Kidney (tissue), 22 donors: ENCODE results near the gene ZNF879. TPM values are rescaled to one million over a fixed set of nuclear protein-coding genes. Genes with fewer than 3 reads are reported as not detected.

ENCODE experiments used
- DNase-seq, 5 donors: peaks; one replicate each; pipeline ENCODE4 v3.0.0-alpha.2; 2013 to 2020
- FAIRE-seq: peaks from 2 replicates; lab custom pipeline; 2012; peaks lifted over from hg19 to GRCh38; lab: Jason Lieb, UNC
- H3K27ac ChIP-seq, 2 donors: one replicate each; pipeline ENCODE4 v1.7.0; 2013; ENCODE audit warnings: low read depth in 2 of 2, low read length in 2 of 2, inconsistent platforms in 1 of 2
- H3K27me3 ChIP-seq: one replicate; pipeline ENCODE4 v1.7.1; 2013; ENCODE audit warnings: low read length, inconsistent platforms; ENCODE audit not compliant: control insufficient read depth, insufficient read depth
- H3K36me3 ChIP-seq, 3 donors: one replicate each; pipeline versions ENCODE4 v1.7.0 to v1.7.1; 2013; ENCODE audit warnings: low read length in 3 of 3, control low read depth in 1 of 3, inconsistent platforms in 1 of 3; ENCODE audit not compliant: insufficient read depth in 3 of 3, control insufficient read depth in 2 of 3
- H3K4me1 ChIP-seq, 3 donors: one replicate each; pipeline versions ENCODE4 v1.7.0 to v1.7.1; 2013; ENCODE audit warnings: low read length in 3 of 3, inconsistent platforms in 1 of 3, low read depth in 1 of 3; ENCODE audit not compliant: control insufficient read depth in 2 of 3, insufficient read depth in 2 of 3
- H3K4me3 ChIP-seq, 3 donors: one replicate each; pipeline versions ENCODE4 v1.7.0 to v1.8.1; 2013; ENCODE audit warnings: low read length in 3 of 3, control low read depth in 1 of 3, inconsistent platforms in 1 of 3
- H3K9ac ChIP-seq, 3 donors: one replicate each; pipeline versions ENCODE4 v1.7.0 to v1.7.1; 2013; ENCODE audit warnings: low read length in 3 of 3, control low read depth in 1 of 3, inconsistent platforms in 1 of 3
- H3K9me3 ChIP-seq, 3 donors: one replicate each; pipeline versions ENCODE4 v1.7.0 to v1.7.1; 2013; ENCODE audit warnings: low read length in 3 of 3, control low read depth in 1 of 3, inconsistent platforms in 1 of 3; ENCODE audit not compliant: control insufficient read depth in 2 of 3, insufficient read depth in 1 of 3
- CTCF ChIP-seq: IDR thresholded peaks from 3 replicates; pipeline ENCODE4 v1.5.1; 2012; ENCODE audit warnings: mild to moderate bottlenecking, moderate library complexity, borderline replicate concordance; ENCODE audit not compliant: insufficient read depth; ENCODE audit errors: extremely low read depth
- intact Hi-C: fragments of 100-400 bp; cut with DNase I; formaldehyde crosslinking; loops from one replicate; pipeline ENCODE4 v1.11.1; 2022
- long read RNA-seq, 10 donors: library from polyadenylated mRNA in 1 of 10; unstranded in 1 of 10; transcript quantifications; one replicate each; pipeline ENCODE4 v2.0.0 and lab custom pipeline, GENCODE V29; 2021 to 2026
- polyA plus RNA-seq: library from polyadenylated mRNA; stranded (reverse); fragments of 350-450 nt; fragmentation: Illumina TruSeq; extraction: RNeasy Lipid Tissue Mini Kit (QIAGEN cat#74804); gene quantifications from one replicate; pipeline ENCODE4 v1.2.3, GENCODE V29; 2014; ENCODE audit warnings: low read depth, low replicate concordance; ENCODE audit not compliant: insufficient read depth
- total RNA-seq: library from RNA; stranded (reverse); fragmentation: NEBNext Ultra II Directional; extraction: Animal tissue kit (Norgen Biotek cat#: 25700); gene quantifications from one replicate; pipeline ENCODE4 v1.2.1, GENCODE V29; 2021
- donor health status: control.
- donor health status: control.
- donor health status: control.
- donor health status: control.
- donor health status: control.
- donor health status: DM: yes; HTN: yes; CAD: no.
- donor health status: Normal renal cell carcinoma (clear cell type).

The ZNF879 gene
- total RNA-seq (4.3 TPM), polyA plus RNA-seq (2.2 TPM)
- long read RNA-seq, donor 1, partial matches to known transcripts = 0 of 1 reads
- long read RNA-seq, donor 1, other reads (novel, unspliced or antisense) = 0 of 1 reads
- long read RNA-seq, donor 2, partial matches to known transcripts = 0 of 1 reads
- long read RNA-seq, donor 2, other reads (novel, unspliced or antisense) = 0 of 1 reads
- long read RNA-seq, donor 3, partial matches to known transcripts = 0 of 2 reads
- long read RNA-seq, donor 3, other reads (novel, unspliced or antisense) = 0 of 2 reads
- long read RNA-seq, donor 4, partial matches to known transcripts = 0 of 3 reads
- long read RNA-seq, donor 4, other reads (novel, unspliced or antisense) = 0 of 3 reads
- long read RNA-seq, donor 5 = 0 reads
- long read RNA-seq, donor 6, transcript ZNF879-201 (5 exons, 3,304 nt) = major isoform, 5 of 5 reads
- long read RNA-seq, donor 6, partial matches to known transcripts = 0 of 5 reads
- long read RNA-seq, donor 6, other reads (novel, unspliced or antisense) = 0 of 5 reads
- long read RNA-seq, donor 7, partial matches to known transcripts = 1 of 6 reads
- long read RNA-seq, donor 7, other reads (novel, unspliced or antisense) = 1 of 6 reads
- long read RNA-seq, donor 8, partial matches to known transcripts = 0 of 2 reads
- long read RNA-seq, donor 8, other reads (novel, unspliced or antisense) = 0 of 2 reads
- long read RNA-seq, donor 9, partial matches to known transcripts = 0 of 1 reads
- long read RNA-seq, donor 9, other reads (novel, unspliced or antisense) = 0 of 1 reads
- long read RNA-seq, donor 10, partial matches to known transcripts = 0 of 2 reads
- long read RNA-seq, donor 10, other reads (novel, unspliced or antisense) = 0 of 2 reads

GRCh38 chr5:179023528-179024189, at the start of gene ZNF879:
TSS of gene ZNF879 (plus strand) at chr5:179023804. CDS start at chr5:179025005, 1,201 bp downstream.
- intact Hi-C loops = no loop called here
- TF ChIP-seq CTCF = no peak
- peak within 1 kb of the TSS; percentile 67 to 93 (median 90) for H3K4me3 ChIP-seq
- H3K9me3 ChIP-seq = peaks cover 0 to 21% (median 5%) of the 10 kb centered on the region in 3 donors
- H3K27ac ChIP-seq = peak within 1 kb of the TSS; percentile 76 to 81
- no peaks in the 10 kb centered on the region for H3K27me3 ChIP-seq
- H3K4me1 ChIP-seq = peaks cover 0 to 7% (median 0%) of the 10 kb centered on the region in 3 donors
- FAIRE-seq (peak; percentile 56), DNase-seq (peak; percentile 97 to 99 (median 97))
- H3K9ac ChIP-seq = peak within 1 kb of the TSS; percentile 42 to 77 (median 74)
- peaks cover 0 to 20% (median 18%) of the 10 kb centered on the region in 3 donors for H3K36me3 ChIP-seq

GRCh38 chr5:178981381-178981780, 42.2 kb upstream of the ZNF879 start:
- H3K4me1 ChIP-seq = no peaks in the 10 kb centered on the region
- H3K27ac ChIP-seq = no peak overlapping the region
- TF ChIP-seq CTCF = no peak
- intact Hi-C loops = no loop called here
- H3K9me3 ChIP-seq = peaks cover 2 to 60% (median 18%) of the 10 kb centered on the region in 3 donors
- H3K9ac ChIP-seq = no peak overlapping the region
- H3K4me3 ChIP-seq = no peak overlapping the region
- DNase-seq = no peak
- H3K27me3 ChIP-seq = no peaks in the 10 kb centered on the region
- FAIRE-seq = no peak
- no peaks in the 10 kb centered on the region for H3K36me3 ChIP-seq

DNA sequence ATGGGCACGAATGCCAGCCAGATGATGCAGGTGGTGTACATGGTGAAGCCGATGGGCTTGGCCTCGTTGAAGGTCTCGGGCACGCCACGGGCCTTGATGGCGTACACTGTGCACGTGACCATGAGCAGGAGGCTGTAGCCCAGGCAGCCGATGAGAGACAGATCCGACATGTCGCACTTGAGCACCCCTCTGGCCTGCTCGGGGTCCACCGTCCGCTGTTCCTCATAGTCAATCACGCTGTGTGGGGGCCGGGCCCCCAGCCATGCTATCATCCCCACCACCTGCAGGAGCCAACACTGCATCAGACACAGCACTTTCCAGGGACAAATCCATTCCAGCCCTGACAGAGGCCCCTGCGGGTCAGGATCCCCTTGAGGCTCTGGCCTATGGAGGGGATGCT, 40.7 kb upstream of the ZNF879 start:
- H3K9me3 ChIP-seq = peaks cover 2 to 57% (median 17%) of the 10 kb centered on the region in 3 donors
- DNase-seq (peak in 1 of 5 donors; percentile 50), FAIRE-seq (no peak)

More for the DNA sequence above, 40.7 kb upstream of the ZNF879 start:
- Histone ChIP-seq H3K4me3 (no peak overlapping the region), H3K27me3 (no peaks in the 10 kb centered on the region), H3K27ac (no peak overlapping the region), H3K9ac (no peak overlapping the region), H3K4me1 (no peaks in the 10 kb centered on the region), H3K36me3 (no peaks in the 10 kb centered on the region)
- no peak for TF ChIP-seq CTCF
- intact Hi-C loops = no loop called here
